ENCODE data around the gene URB1.

GRCh38 chr21:32350981-32351380 lies 41.8 kb downstream of the URB1 start:
- TF ChIP-seq CTCF (IDR thresholded peaks at IDR 0.05) (no peak), POLR2A (IDR thresholded peaks at IDR 0.05) (no peak)

All from Peyer's patch (tissue), 4 donors.